CD4-positive, alpha-beta T cell treated with Interleukin-4 for 1 hour (primary cell): ENCODE measurements around the gene SIK3.
"Not testable (repeated sequence)": the region's sequence is repeated elsewhere in the genome, so short reads cannot be mapped to it uniquely, and the experiment has no call there.

Experiments
- DNase-seq, 2 donors: peaks; one replicate each; pipeline ENCODE4 v3.0.0-alpha.2; 2020 to 2022

SIK3 gene

GRCh38 chr11:117044287-117045035, 53.8 kb downstream of the SIK3 start:
- no peak for DNase-seq

DNA sequence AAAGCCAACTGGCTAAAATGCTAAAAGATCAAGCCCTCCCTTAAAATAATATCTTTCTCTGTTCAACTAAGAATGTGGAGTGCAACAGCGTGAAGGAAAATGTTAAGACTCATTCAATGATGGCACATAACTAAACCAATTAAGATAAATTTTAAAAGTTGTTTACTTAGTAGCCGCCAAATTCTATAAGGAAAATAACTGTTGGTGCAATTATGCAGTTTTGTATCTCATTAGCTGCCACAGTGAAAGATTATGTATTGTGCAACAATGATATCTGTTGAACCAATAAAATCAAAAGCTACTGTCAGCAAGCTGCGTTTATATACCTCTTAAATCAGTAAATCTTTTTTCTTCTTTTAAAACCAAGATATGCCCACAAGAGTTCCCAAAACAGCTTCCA, 55.5 kb downstream of the SIK3 start:
- no peak for DNase-seq

- DNase-seq: no peak
Measured at GRCh38 chr11:117039900-117040299, 58.3 kb downstream of the SIK3 start.

DNA sequence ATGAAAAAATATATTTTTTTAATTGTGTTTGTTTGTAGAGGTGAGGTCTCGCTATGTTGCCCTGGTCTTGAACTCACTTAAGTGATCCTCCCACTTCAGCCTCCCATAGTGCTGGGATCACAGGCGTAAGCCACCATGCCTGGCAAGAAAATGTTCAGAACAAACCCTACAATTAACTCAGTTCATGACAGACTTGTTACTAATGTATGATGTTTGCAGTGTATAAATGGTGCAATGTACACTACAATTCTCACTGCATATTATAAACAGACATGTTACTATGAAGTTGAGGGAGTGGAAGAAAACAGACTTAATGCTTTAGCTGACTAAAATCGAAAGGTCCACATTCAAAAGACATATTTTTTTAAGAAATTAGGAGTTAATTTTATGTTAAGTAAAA, 59.0 kb downstream of the SIK3 start:
- no peak for DNase-seq

DNA sequence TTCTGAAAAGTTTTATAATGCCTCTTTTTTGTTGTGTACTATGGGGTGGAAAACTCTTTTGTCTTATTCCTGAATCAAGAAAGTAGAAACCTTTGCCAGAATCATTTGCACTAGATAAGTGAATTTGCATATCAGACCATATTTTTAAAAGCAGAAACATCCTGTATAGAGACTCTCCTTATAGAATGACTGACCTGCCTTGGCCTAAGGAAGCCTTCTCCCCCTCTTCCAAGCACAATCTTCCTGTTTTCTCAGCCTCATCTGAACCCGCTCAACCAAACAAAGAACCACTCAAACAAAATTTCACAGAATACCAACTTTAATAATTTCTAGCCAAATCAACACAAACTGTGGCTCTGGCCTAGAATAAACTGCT, 60.3 kb downstream of the SIK3 start:
- no peak for DNase-seq

DNA sequence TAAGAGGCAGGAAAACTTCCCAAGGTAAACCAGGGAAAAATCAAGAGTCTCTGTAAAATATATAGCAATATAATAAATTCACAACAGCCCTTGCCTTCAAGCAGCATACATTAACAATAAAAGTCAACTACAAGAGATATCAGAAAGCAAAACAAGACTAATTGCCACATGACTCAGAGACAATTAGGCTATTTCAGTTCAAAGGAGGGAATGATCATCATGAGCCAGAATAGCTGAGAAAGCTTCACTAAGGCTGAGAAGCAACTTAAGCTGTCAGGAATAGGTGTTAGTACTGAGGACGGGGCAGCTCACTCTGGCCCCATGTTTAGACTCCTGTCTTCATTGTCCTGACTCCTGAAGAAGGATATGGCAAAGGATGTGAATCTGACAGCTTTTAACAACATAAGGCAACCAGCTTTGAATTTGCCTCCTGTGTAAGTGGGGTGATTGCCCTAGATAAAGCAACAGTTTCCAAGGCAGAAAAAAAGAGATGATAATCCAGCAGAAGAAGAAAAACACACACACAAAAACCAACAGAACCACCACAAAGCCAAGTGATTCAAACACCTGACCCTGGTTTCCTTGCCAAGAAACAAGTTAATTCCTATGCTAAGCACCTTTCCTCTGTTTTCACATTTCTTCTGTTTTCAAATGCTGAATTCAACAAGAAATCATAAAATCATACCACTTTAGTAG, 60.8 kb downstream of the SIK3 start:
- DNase-seq: peak in 1 of 2 donors; percentile 31

- DNase-seq: no peak
Measured at GRCh38 chr11:117034901-117035300, 63.3 kb downstream of the SIK3 start.

DNA sequence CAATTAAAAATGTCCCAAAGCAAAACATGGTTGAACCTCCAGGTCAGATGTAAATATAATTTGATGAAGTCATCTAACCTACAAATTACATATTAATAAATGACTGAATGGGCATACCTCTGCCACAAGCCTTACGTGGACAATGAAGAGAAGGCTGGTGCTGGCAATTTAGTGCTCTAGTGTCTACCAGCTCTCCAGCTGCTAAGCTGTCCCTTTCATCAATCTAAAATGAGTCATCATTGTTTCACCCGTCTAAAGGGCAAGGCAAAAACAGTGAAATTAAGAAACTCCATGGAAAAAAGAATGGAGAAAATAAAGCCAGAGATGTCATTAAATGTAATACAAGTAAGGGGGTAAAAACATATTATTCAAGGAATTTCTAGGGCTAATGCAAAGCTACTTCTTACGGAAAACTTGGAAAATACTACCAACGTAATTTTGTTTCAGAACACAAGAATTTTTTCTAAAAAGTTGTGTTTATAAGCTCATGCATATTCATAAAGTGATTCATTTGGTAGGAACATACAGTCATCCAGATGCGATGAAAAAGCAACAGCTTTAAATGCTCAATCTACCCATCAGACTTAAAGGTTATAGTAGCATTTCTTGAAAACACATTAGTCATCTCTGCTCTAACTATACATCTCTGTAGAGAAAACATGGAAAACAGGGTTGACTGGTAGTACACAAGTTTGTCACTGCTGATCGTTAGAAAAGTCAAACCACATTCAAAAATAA, 71.5 kb downstream of the SIK3 start:
- DNase-seq: no peak

DNA sequence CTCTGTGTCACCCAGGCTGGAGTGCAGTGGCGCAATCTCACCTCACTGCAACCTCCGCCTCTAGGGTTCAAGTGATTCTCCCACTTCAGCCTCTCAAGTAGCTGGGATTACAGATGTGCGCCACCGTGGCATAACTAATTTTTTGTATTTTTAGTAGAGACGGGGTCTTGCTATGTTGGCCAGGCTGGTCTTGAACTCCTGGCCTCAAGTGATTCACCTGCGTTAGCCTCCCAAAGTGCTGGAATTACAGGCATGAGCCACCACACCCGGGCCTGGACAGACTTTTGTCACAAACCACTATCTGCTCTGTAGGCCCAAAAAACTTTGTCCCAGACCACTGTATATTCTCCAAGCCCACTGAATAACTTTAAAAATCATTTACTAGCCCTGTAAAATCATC, 74.5 kb downstream of the SIK3 start:
- not testable (repeated sequence) for DNase-seq

- no peak for DNase-seq
Measured at GRCh38 chr11:117023178-117023577, 75.0 kb downstream of the SIK3 start.

- DNase-seq: peak in 1 of 2 donors; percentile 69
Measured at GRCh38 chr11:117022526-117022925, 75.7 kb downstream of the SIK3 start.

DNA sequence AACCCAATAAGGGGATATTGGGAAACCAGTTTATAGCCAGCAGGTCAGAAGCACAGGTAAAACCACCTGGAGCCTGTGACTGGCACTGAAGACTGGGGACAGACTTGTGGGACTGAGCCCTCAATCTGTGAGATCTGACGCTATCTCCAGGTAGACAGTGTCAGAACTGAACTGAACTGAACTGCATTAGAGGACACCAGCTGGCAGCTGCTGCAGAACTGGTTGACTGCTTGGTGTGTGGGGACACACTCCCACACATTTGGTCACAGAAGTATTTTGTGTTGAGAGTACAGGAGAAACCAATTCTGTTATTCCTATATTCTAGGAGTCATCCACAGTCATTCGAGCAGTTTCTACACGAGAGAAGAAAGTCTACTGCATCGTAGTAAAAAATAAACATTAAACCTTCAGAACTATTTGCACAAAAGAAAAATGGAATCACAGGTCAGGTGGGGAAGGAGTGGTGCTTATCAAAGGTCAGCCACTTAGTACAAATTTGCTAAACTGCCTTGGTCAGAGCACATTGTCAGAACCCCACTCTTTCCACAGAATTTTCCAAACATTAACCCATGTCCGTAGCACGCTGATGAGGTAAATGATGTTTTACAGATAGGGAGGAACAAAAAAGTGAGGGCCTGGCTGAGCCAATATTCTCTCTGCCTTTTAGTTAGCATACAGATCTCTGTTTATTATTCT, 77.2 kb downstream of the SIK3 start:
- no peak for DNase-seq

DNA sequence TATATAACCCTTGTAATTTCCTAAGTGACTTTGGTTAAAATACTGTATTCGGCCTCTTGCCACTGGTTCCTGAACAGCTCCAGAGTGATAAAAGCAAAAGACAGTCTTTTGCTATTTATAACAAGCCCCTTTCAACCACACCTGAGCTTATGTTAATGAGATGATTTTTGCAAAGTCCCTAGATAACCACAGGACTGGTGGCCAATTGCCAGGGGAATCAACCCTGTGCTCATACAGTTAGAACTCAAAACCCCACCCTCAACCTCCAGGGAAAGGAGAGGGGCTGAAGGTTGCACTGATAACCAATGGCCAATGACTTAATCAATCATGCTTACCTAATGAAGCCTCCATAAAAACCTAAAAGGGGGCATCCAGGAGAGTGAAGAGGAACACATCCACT, 77.9 kb downstream of the SIK3 start:
- DNase-seq: no peak

DNA sequence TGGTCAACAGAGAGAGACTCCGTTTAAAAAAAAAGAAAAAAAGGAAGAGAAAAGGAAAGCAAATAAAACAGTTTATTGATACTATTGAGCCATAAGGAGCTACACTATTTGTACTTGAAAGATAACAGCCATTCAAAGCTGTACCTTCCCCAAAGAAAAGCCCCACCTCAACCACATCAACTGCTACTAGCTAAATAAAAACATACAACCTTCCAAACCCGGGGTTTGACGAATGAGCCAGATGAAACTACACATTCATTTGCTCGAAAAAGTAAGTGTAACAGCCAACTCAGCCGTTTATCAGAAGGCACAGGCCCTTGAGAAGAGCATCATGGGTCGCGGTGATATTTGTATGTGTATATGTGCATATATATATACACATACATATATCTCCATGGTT, 78.4 kb downstream of the SIK3 start:
- no peak for DNase-seq

DNA sequence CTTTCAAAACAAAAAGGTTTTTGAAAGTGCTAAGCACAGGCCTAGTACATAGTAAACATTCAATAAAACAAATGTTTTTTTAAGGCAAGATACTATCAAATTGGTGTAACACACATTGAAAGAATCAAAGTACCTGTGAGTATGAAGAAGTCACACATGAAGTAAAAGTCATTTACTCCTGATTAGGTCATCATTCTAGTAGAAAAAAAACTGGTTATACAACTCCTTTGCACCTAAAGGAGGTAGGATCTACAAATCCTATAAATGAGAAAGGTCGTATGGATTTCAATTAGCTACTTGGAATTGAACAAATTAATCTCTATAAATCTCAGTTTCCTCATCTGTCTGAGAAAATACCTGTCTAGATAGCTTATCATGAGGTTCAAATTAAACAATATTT, 80.8 kb downstream of the SIK3 start:
- no peak for DNase-seq

DNA sequence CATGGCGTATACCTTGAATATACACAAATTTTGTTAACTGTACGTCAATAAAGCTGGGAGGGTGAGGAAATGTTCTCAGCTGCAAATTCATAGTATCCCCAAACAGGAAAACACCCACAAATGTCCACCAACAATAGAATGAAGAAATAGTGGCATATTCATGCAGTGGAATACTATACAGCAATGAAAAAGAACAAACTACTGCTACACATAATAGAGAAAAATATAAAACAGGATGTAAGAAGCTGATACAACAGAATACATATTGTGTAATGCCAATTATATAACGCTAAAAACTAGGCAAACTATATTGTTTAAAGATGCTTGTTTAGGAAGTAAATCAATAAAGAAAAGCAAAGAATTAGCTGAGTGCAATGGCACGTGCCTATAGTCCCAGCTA, 81.5 kb downstream of the SIK3 start:
- DNase-seq: no peak

- no peak for DNase-seq
Measured at GRCh38 chr11:117016246-117016645, 82.0 kb downstream of the SIK3 start.

- no peak for DNase-seq
Measured at GRCh38 chr11:117011541-117011898, 86.7 kb downstream of the SIK3 start.

- DNase-seq: no peak
Measured at GRCh38 chr11:117010808-117011540, 87.3 kb downstream of the SIK3 start.

- no peak for DNase-seq
Measured at GRCh38 chr11:117009905-117010605, 88.2 kb downstream of the SIK3 start.

DNA sequence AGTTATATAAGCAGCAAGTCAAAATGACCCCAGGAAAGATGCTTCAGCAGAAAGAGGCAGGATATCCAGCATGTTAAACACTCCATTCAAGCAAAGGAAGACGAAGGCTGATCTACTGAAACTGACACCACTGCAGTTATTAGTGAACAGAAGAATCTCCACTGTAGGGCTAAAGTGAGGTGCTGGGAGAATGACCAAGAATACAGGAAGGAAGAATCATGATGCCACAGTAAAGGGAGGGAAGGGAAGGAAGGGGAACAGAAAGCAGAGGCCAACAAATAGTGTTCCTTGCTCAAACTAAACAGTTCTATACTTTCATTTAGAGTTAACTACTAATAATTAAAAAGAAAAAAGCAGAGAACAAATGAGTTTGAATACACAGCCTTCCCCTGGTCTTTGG, 92.5 kb downstream of the SIK3 start:
- DNase-seq: no peak
